Subcutaneous adipose tissue (tissue), 4 donors: ENCODE measurements around the gene TCF20. TPM values are rescaled to one million over a fixed set of nuclear protein-coding genes. Genes with fewer than 3 reads are reported as not detected.

Experiments used
- CTCF ChIP-seq: fragments of 450-650 bp; IDR thresholded peaks from one replicate; pipeline ENCODE4 v1.5.1; 2016; ENCODE audit warnings: low read depth, mild to moderate bottlenecking, control low read depth, antibody characterized with exemption, moderate library complexity
- total RNA-seq, 4 donors: library from RNA; depleted of rRNA; stranded (reverse); fragments of >200 nt; gene quantifications; one replicate each; pipeline ENCODE4 v1.1.0, GENCODE V29; 2016

Gene TCF20
- total RNA-seq, 4 donors from 2014 or later, result 17.8 to 25.6 (median 22.4) TPM

GRCh38 chr22:42262964-42263363, 7.5 kb downstream of the TCF20 start:
- no peak for TF ChIP-seq CTCF

GRCh38 chr22:42261296-42261695, 9.2 kb downstream of the TCF20 start:
- no peak for TF ChIP-seq CTCF

GRCh38 chr22:42258126-42258525, 12.3 kb downstream of the TCF20 start:
- no peak for TF ChIP-seq CTCF

- no peak for TF ChIP-seq CTCF
Observed at GRCh38 chr22:42257386-42257785, 13.1 kb downstream of the TCF20 start.

GRCh38 chr22:42256930-42257329, 13.5 kb downstream of the TCF20 start:
- no peak for TF ChIP-seq CTCF

GRCh38 chr22:42256220-42256619, 14.2 kb downstream of the TCF20 start:
- no peak for TF ChIP-seq CTCF

- TF ChIP-seq CTCF, result no peak
Observed at GRCh38 chr22:42249831-42250230, 20.6 kb downstream of the TCF20 start.
